Ishikawa (cell line): ENCODE measurements around the gene TRPV4.

Experiments
- CEBPB ChIP-seq: IDR thresholded peaks from 2 replicates; pipeline ENCODE4 v1.6.1; 2012
- CREB1 ChIP-seq: IDR thresholded peaks from 2 replicates; pipeline ENCODE4 v1.6.1; 2012; ENCODE audit warnings: low read depth
- EGR1 ChIP-seq: IDR thresholded peaks from 2 replicates; pipeline ENCODE4 v1.6.1; 2012
- EP300 ChIP-seq: IDR thresholded peaks from 2 replicates; pipeline ENCODE4 v1.6.1; 2012; ENCODE audit warnings: borderline replicate concordance
- FOXM1 ChIP-seq: IDR thresholded peaks from 2 replicates; pipeline ENCODE4 v1.6.1; 2012; ENCODE audit warnings: low read depth, borderline replicate concordance
- NFIC ChIP-seq: IDR thresholded peaks from 2 replicates; pipeline ENCODE4 v1.6.1; 2012
- RAD21 ChIP-seq: IDR thresholded peaks from 2 replicates; pipeline ENCODE4 v1.6.1; 2012; ENCODE audit warnings: low read depth
- TAF1 ChIP-seq: IDR thresholded peaks from 2 replicates; pipeline ENCODE4 v1.6.1; 2012; ENCODE audit warnings: low read depth, mild to moderate bottlenecking
- TCF12 ChIP-seq: IDR thresholded peaks from 2 replicates; pipeline ENCODE4 v1.6.1; 2012; ENCODE audit warnings: low read depth
- TEAD4 ChIP-seq: IDR thresholded peaks from 2 replicates; pipeline ENCODE4 v1.6.1; 2012
- YY1 ChIP-seq: IDR thresholded peaks from 2 replicates; pipeline ENCODE4 v1.6.1; 2012; ENCODE audit warnings: low read depth
- ZBTB7A ChIP-seq: IDR thresholded peaks from 2 replicates; pipeline ENCODE4 v1.6.1; 2012; ENCODE audit warnings: low read depth
- TF ChIP-seq, protein P1 (sequence below): IDR thresholded peaks from 2 replicates; pipeline ENCODE4 v1.6.1; 2012
- TF ChIP-seq, protein P2 (sequence below): IDR thresholded peaks from 2 replicates; pipeline ENCODE4 v1.6.1; 2012
- TF ChIP-seq, protein P3 (sequence below): IDR thresholded peaks from 2 replicates; pipeline ENCODE4 v1.6.1; 2012; ENCODE audit warnings: low read depth, mild to moderate bottlenecking

The TRPV4 gene

DNA sequence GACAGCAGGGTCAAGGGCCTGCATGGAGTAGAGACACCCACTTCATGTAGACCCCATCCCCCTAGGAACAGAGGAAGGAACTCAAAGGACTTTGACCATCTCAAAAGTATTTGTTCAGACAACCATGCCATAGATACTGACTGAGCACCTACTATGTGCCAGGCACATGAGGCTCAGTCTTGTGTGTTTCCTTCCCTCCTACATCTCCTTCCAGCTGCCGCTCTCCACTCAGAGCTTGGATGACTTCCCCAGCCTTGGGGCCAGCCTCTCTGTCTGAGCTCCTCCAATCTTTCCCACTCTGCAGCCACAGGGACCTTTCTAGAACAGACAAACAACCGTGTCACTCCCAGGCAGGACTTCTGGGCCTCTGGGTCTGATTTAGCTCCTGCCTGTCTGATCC, 2.5 kb downstream of the TRPV4 start:
- TF ChIP-seq EGR1 (no peak), TAF1 (no peak), ZBTB7A (no peak), TEAD4 (no peak), TCF12 (no peak), YY1 (no peak), NFIC (no peak), EP300 (no peak), CEBPB (no peak), FOXM1 (no peak), RAD21 (no peak), CREB1 (no peak)
- TF ChIP-seq, protein P1, sequence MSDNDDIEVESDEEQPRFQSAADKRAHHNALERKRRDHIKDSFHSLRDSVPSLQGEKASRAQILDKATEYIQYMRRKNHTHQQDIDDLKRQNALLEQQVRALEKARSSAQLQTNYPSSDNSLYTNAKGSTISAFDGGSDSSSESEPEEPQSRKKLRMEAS, result no peak
- TF ChIP-seq, protein P2, sequence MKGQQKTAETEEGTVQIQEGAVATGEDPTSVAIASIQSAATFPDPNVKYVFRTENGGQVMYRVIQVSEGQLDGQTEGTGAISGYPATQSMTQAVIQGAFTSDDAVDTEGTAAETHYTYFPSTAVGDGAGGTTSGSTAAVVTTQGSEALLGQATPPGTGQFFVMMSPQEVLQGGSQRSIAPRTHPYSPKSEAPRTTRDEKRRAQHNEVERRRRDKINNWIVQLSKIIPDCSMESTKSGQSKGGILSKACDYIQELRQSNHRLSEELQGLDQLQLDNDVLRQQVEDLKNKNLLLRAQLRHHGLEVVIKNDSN, result no peak
- TF ChIP-seq, protein P3, sequence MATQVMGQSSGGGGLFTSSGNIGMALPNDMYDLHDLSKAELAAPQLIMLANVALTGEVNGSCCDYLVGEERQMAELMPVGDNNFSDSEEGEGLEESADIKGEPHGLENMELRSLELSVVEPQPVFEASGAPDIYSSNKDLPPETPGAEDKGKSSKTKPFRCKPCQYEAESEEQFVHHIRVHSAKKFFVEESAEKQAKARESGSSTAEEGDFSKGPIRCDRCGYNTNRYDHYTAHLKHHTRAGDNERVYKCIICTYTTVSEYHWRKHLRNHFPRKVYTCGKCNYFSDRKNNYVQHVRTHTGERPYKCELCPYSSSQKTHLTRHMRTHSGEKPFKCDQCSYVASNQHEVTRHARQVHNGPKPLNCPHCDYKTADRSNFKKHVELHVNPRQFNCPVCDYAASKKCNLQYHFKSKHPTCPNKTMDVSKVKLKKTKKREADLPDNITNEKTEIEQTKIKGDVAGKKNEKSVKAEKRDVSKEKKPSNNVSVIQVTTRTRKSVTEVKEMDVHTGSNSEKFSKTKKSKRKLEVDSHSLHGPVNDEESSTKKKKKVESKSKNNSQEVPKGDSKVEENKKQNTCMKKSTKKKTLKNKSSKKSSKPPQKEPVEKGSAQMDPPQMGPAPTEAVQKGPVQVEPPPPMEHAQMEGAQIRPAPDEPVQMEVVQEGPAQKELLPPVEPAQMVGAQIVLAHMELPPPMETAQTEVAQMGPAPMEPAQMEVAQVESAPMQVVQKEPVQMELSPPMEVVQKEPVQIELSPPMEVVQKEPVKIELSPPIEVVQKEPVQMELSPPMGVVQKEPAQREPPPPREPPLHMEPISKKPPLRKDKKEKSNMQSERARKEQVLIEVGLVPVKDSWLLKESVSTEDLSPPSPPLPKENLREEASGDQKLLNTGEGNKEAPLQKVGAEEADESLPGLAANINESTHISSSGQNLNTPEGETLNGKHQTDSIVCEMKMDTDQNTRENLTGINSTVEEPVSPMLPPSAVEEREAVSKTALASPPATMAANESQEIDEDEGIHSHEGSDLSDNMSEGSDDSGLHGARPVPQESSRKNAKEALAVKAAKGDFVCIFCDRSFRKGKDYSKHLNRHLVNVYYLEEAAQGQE, result no peak

DNA sequence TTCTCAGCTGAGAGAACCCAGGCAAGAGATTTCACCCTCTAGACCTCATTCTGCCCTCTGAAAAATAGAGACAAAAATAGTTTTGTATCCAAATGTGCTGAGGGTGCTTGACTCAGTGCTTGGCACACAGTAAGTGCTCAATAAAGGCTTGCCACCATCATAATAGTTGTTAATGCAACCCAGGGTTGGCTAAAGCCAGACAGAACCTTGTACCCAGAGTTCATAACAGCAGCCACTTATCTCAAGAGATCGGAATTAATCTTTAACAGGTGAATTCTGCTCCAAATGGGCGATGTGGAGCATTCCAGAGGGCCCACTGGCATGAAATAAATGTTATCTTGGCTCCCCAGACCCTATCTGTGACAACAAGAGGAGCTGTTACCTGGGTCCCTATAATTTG, 2.9 kb downstream of the TRPV4 start:
- TF ChIP-seq EGR1 (no peak), EP300 (no peak), TEAD4 (no peak), RAD21 (no peak), YY1 (no peak), NFIC (no peak), CEBPB (no peak), CREB1 (no peak), TAF1 (no peak), TCF12 (no peak), FOXM1 (no peak), ZBTB7A (no peak)
- TF ChIP-seq, protein P1, result no peak
- TF ChIP-seq, protein P2, result no peak
- TF ChIP-seq, protein P3, result no peak

GRCh38 chr12:109829667-109830066, 3.5 kb downstream of the TRPV4 start:
- TF ChIP-seq TCF12, result no peak

GRCh38 chr12:109828754-109829511, 4.3 kb downstream of the TRPV4 start:
- TF ChIP-seq ZBTB7A, result no peak
- TF ChIP-seq, protein P3, result no peak
- TF ChIP-seq FOXM1, result no peak
- TF ChIP-seq, protein P2, result no peak
- TF ChIP-seq YY1, result no peak
- no peak for TF ChIP-seq RAD21
- no peak for TF ChIP-seq TCF12
- TF ChIP-seq EGR1, result no peak
- no peak for TF ChIP-seq NFIC
- TF ChIP-seq TAF1, result no peak
- TF ChIP-seq, protein P1, result no peak
- TF ChIP-seq TEAD4, result no peak
- TF ChIP-seq CEBPB, result no peak
- no peak for TF ChIP-seq EP300
- TF ChIP-seq CREB1, result no peak
